HepG2 (cell line): Measurements from ENCODE around the gene U2AF1L4. TPM values are rescaled to one million over a fixed set of nuclear protein-coding genes. Genes with fewer than 3 reads are reported as not detected.

Source experiments
- CREB1 ChIP-seq, 2 experiments: fragments of 450-650 bp in 1 of 2; IDR thresholded peaks; 2 replicates each; pipeline ENCODE4 v1.6.1; 2016 to 2017; ENCODE audit warnings: control low read depth in 1 of 2, mild to moderate bottlenecking in 1 of 2, missing compliant biosample characterization in 1 of 2, missing genetic modification characterization in 1 of 2
- FOXK1 ChIP-seq: sonication (generic); formaldehyde crosslinking; IDR thresholded peaks from 2 replicates; pipeline ENCODE4 v1.4.0; 2020; ENCODE audit warnings: low read depth, missing genetic modification reagents, borderline replicate concordance
- HNRNPK ChIP-seq: fragments of 200-400 bp; formaldehyde crosslinking; IDR thresholded peaks from 2 replicates; pipeline ENCODE4 v1.6.1; 2018; ENCODE audit warnings: low read length, low read depth, moderate library complexity, mild to moderate bottlenecking; ENCODE audit not compliant: poor library complexity, severe bottlenecking
- POGK ChIP-seq: sonication (generic); formaldehyde crosslinking; conservative IDR thresholded peaks from 2 replicates; pipeline ENCODE4 v1.8.0; 2022; ENCODE audit warnings: mild to moderate bottlenecking, moderate library complexity, missing genetic modification reagents
- RFX1 ChIP-seq: fragments of 450-650 bp; IDR thresholded peaks from 2 replicates; pipeline ENCODE4 v1.6.1; 2017
- SAFB2 ChIP-seq: sonication (generic); formaldehyde crosslinking; IDR thresholded peaks from 2 replicates; pipeline ENCODE4 v1.5.1; 2020; ENCODE audit warnings: missing genetic modification reagents, low read depth, mild to moderate bottlenecking, borderline replicate concordance
- SP5 ChIP-seq: IDR thresholded peaks from 2 replicates; pipeline ENCODE4 v1.6.1; 2016; ENCODE audit warnings: low read depth, borderline replicate concordance
- SRSF1 ChIP-seq: fragments of 200-400 bp; formaldehyde crosslinking; optimal IDR thresholded peaks from 2 replicates; pipeline ENCODE3; 2017; ENCODE audit warnings: mild to moderate bottlenecking, low read depth, low read length, moderate library complexity
- ZMYM2 ChIP-seq: sonication (generic); formaldehyde crosslinking; IDR thresholded peaks from 2 replicates; pipeline ENCODE4 v1.8.0; 2022; ENCODE audit warnings: mild to moderate bottlenecking, missing genetic modification reagents
- ZNF136 ChIP-seq: sonication (generic); formaldehyde crosslinking; IDR thresholded peaks from 2 replicates; pipeline ENCODE4 v1.8.1; 2022; ENCODE audit warnings: low read depth, mild to moderate bottlenecking, moderate library complexity, missing genetic modification reagents
- ZNF550 ChIP-seq: sonication (generic); formaldehyde crosslinking; IDR thresholded peaks from 2 replicates; pipeline ENCODE4 v1.4.0; 2020; ENCODE audit warnings: mild to moderate bottlenecking, missing genetic modification reagents, borderline replicate concordance
- polyA plus RNA-seq, 8 experiments: library from polyadenylated mRNA; depleted of rRNA in 3 of 8; stranded (reverse) in 7 of 8; unstranded in 1 of 8; fragments of >200 nt; fragmentation: Illumina TruSeq in 4 of 8; extraction: Trizol in 4 of 8; gene quantifications; 2 replicates each; pipeline versions ENCODE4 v1.2.1 to v1.2.3, GENCODE V29; 2011 to 2016; ENCODE audit warnings: low read depth in 4 of 8, missing spikeins in 1 of 8, mixed read lengths in 1 of 8; ENCODE audit not compliant: insufficient read depth in 1 of 8
- total RNA-seq, 5 experiments: library from RNA; depleted of rRNA; stranded (reverse); fragments of >200 nt; fragmentation: Illumina TruSeq; extraction: Trizol; gene quantifications; 2 replicates each; pipeline ENCODE4 v1.2.3, GENCODE V29; 2016; ENCODE audit warnings: low read depth in 1 of 5
- TF ChIP-seq, protein P1 (sequence below): fragments of 450-650 bp; IDR thresholded peaks from 2 replicates; pipeline ENCODE4 v1.6.1; 2016
- TF ChIP-seq, protein P2 (sequence below): IDR thresholded peaks from 2 replicates; pipeline ENCODE4 v1.6.1; 2016; ENCODE audit warnings: missing compliant biosample characterization, missing genetic modification reagents, borderline replicate concordance
- TF ChIP-seq, protein P3 (sequence below): IDR thresholded peaks from 2 replicates; pipeline ENCODE4 v1.6.1; 2016; ENCODE audit warnings: low read depth, missing genetic modification reagents, missing compliant biosample characterization
- TF ChIP-seq, protein P4 (sequence below): sonication (generic); formaldehyde crosslinking; IDR thresholded peaks from 2 replicates; pipeline ENCODE4 v1.8.0; 2022; ENCODE audit warnings: low read depth, missing genetic modification reagents
- TF ChIP-seq, protein P5 (sequence below): IDR thresholded peaks from 2 replicates; pipeline ENCODE4 v1.6.1; 2012; ENCODE audit warnings: inconsistent platforms

Gene U2AF1L4
- total and polyA plus RNA-seq, 2 of the 13 experiments (the other 11 are each of a cell fraction or from before 2014, with no cell fraction given): 7.9 to 15.4 TPM

- TF ChIP-seq POGK (CRISPR knock-in tag) (0 out of 2 replicates have a peak, but pooled peaks have one; percentile 2), SP5 (CRISPR knock-in tag) (no peak), ZNF550 (no peak), SAFB2 (CRISPR knock-in tag) (no peak), ZMYM2 (CRISPR knock-in tag) (no peak), HNRNPK (no peak), CREB1 (IDR thresholded peaks at IDR 0.05) (no peak), CREB1 (CRISPR knock-in tag; IDR thresholded peaks at IDR 0.05) (no peak), RFX1 (no peak), SRSF1 (no peak), ZNF136 (CRISPR knock-in tag) (peak; percentile 49; the same call in 1 of the 2 replicates), FOXK1 (CRISPR knock-in tag) (no peak)
- TF ChIP-seq, protein P1, sequence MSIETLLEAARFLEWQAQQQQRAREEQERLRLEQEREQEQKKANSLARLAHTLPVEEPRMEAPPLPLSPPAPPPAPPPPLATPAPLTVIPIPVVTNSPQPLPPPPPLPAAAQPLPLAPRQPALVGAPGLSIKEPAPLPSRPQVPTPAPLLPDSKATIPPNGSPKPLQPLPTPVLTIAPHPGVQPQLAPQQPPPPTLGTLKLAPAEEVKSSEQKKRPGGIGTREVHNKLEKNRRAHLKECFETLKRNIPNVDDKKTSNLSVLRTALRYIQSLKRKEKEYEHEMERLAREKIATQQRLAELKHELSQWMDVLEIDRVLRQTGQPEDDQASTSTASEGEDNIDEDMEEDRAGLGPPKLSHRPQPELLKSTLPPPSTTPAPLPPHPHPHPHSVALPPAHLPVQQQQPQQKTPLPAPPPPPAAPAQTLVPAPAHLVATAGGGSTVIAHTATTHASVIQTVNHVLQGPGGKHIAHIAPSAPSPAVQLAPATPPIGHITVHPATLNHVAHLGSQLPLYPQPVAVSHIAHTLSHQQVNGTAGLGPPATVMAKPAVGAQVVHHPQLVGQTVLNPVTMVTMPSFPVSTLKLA: no peak
- TF ChIP-seq, protein P2, sequence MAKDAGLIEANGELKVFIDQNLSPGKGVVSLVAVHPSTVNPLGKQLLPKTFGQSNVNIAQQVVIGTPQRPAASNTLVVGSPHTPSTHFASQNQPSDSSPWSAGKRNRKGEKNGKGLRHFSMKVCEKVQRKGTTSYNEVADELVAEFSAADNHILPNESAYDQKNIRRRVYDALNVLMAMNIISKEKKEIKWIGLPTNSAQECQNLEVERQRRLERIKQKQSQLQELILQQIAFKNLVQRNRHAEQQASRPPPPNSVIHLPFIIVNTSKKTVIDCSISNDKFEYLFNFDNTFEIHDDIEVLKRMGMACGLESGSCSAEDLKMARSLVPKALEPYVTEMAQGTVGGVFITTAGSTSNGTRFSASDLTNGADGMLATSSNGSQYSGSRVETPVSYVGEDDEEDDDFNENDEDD (CRISPR knock-in tag): peak; percentile 93; the same call in 1 of the 2 replicates
- TF ChIP-seq, protein P3, sequence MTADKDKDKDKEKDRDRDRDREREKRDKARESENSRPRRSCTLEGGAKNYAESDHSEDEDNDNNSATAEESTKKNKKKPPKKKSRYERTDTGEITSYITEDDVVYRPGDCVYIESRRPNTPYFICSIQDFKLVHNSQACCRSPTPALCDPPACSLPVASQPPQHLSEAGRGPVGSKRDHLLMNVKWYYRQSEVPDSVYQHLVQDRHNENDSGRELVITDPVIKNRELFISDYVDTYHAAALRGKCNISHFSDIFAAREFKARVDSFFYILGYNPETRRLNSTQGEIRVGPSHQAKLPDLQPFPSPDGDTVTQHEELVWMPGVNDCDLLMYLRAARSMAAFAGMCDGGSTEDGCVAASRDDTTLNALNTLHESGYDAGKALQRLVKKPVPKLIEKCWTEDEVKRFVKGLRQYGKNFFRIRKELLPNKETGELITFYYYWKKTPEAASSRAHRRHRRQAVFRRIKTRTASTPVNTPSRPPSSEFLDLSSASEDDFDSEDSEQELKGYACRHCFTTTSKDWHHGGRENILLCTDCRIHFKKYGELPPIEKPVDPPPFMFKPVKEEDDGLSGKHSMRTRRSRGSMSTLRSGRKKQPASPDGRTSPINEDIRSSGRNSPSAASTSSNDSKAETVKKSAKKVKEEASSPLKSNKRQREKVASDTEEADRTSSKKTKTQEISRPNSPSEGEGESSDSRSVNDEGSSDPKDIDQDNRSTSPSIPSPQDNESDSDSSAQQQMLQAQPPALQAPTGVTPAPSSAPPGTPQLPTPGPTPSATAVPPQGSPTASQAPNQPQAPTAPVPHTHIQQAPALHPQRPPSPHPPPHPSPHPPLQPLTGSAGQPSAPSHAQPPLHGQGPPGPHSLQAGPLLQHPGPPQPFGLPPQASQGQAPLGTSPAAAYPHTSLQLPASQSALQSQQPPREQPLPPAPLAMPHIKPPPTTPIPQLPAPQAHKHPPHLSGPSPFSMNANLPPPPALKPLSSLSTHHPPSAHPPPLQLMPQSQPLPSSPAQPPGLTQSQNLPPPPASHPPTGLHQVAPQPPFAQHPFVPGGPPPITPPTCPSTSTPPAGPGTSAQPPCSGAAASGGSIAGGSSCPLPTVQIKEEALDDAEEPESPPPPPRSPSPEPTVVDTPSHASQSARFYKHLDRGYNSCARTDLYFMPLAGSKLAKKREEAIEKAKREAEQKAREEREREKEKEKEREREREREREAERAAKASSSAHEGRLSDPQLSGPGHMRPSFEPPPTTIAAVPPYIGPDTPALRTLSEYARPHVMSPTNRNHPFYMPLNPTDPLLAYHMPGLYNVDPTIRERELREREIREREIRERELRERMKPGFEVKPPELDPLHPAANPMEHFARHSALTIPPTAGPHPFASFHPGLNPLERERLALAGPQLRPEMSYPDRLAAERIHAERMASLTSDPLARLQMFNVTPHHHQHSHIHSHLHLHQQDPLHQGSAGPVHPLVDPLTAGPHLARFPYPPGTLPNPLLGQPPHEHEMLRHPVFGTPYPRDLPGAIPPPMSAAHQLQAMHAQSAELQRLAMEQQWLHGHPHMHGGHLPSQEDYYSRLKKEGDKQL: peak; percentile 54; the same call in 1 of the 2 replicates
- TF ChIP-seq, protein P4, sequence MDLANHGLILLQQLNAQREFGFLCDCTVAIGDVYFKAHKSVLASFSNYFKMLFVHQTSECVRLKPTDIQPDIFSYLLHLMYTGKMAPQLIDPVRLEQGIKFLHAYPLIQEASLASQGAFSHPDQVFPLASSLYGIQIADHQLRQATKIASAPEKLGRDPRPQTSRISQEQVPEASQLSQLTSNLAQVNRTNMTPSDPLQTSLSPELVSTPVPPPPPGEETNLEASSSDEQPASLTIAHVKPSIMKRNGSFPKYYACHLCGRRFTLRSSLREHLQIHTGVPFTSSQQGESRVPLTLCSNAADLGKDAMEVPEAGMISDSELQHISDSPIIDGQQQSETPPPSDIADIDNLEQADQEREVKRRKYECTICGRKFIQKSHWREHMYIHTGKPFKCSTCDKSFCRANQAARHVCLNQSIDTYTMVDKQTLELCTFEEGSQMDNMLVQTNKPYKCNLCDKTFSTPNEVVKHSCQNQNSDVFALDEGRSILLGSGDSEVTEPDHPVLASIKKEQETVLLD (CRISPR knock-in tag): no peak; the same call in 1 of the 2 replicates
- TF ChIP-seq, protein P5, sequence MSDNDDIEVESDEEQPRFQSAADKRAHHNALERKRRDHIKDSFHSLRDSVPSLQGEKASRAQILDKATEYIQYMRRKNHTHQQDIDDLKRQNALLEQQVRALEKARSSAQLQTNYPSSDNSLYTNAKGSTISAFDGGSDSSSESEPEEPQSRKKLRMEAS: peak; percentile 92
Observed at GRCh38 chr19:35715981-35716800, 29.0 kb downstream of the U2AF1L4 start (continued).
